Stimulated activated CD4-positive, alpha-beta T cell treated with anti-CD3 and anti-CD28 coated beads, Interleukin-1b, Interleukin-23, amount 100 ng/mL, for 1 hour (primary cell): ENCODE data around the gene MYO1E.
A peak's percentile ranks its signal among the peaks of the same experiment; 100 is the strongest.

Source experiments
- DNase-seq, 2 donors: peaks; one replicate each; pipeline ENCODE4 v3.0.0-alpha.2; 2020; ENCODE audit warnings: low read depth in 2 of 2

The MYO1E gene

DNA sequence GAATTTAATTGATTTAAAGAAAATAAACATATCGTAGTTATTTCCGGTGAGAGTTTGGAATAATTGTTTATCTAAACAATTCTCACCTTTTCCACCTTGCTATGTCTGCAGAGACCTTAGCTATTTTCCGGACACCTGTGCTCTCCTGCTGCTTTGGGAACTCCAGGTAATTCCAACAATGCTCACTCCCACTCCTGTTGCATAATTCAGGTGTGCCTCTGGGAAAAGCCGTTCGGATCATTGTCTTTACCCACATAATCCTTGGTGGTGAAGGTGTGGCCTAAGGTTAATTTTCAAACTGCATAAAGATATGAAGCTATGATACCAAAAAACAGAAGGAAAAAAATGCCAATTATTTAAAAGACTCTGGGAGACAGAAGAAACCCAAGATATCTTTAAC, 106.6 kb downstream of the MYO1E start:
- DNase-seq: no peak

DNA sequence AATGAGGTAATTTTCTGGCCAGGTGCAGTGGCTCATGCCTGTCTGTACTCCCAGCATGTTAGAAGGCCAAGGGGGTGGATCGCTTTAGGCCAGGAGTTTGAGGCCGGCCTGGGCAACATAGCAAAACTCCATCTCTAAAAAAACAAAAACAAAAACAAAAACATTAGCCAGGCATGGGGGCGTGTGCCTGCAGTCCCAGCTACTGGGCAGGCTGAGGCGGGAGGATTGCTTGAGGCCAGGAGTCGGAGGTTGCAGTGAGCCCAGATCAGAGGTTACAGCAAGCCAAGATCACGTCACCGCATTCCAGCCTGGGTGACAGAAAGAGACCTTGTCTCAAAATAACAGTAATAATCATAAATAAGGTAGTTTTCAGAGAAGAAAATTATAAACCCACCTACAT, 110.4 kb downstream of the MYO1E start:
- DNase-seq: no peak

GRCh38 chr15:59260090-59260489, 112.6 kb downstream of the MYO1E start:
- no peak for DNase-seq

DNA sequence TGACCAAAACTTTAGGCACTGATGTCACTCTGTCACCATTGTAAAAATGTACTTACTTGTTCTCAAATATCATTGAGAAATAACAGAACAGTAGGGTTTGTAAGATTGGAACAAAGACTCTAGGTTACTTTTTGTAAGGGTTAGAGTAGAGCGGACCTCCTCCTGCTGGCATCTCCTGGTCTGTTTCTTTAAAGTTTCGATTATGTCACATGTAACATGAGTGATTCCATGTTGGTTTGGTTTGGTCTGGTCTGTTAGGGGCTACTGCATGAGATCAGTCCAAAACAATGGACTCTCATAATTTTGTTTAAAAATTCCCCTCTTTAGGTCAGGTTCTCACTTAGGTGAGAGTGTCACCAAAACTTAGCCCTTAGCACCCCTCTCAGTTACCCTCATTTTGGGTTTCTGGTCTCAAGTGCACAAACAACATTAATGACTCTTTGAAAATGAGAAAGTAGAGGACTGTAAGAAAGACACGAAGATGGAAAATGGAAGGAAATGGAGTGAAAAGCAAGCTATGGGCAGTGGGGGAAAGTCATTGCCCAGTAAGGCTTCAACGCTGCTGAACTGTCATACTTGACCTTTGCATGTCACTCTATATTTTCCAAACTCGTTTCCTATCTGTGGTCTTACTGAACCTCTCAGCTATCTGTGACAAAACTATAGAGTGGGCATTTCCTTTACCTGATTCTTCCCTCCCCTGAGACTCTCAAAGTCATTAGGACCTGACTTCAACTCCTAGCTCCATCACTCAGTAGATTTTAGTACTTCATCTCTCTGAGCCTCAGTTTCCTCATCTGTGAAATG, 113.3 kb downstream of the MYO1E start:
- DNase-seq: no peak

DNA sequence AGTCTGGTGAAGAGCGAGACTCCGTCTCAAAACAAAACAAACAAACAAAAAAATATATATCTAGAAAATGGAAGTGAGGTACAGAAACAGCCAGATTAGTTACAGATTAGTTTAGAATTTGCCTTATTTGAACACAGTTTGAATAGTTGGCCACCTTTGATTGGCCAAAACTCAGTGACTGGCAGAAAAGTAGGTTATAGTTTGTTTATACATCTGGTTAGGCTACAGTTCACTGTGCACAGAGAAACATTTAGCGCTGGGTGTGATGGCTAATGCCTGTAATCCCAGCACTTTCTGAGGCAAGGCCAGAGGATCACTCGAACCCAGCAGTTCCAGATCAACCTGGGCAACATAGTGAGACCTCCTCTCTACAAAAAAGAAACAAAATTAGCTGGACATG, 114.4 kb downstream of the MYO1E start:
- no peak for DNase-seq

GRCh38 chr15:59257140-59257539, 115.5 kb downstream of the MYO1E start:
- DNase-seq: no peak

DNA sequence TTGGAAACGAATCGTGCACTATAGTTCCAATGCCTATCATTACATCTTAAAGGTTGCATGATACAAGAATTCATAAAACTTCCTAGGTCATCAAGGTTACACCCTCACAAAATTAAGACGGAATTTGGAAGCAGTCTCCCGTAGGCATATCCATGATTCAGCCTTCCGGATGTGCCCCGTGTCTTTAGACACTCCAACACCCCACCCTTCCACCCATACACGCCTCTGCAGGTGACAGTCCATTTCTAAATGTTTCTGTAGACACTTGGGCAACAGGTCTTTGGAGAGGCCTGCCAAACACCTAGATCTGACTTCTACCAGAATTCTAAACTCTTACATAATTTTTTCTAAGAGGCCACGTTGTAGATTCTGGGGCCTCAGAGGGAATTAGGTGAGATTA, 116.2 kb downstream of the MYO1E start:
- DNase-seq: no peak

DNA sequence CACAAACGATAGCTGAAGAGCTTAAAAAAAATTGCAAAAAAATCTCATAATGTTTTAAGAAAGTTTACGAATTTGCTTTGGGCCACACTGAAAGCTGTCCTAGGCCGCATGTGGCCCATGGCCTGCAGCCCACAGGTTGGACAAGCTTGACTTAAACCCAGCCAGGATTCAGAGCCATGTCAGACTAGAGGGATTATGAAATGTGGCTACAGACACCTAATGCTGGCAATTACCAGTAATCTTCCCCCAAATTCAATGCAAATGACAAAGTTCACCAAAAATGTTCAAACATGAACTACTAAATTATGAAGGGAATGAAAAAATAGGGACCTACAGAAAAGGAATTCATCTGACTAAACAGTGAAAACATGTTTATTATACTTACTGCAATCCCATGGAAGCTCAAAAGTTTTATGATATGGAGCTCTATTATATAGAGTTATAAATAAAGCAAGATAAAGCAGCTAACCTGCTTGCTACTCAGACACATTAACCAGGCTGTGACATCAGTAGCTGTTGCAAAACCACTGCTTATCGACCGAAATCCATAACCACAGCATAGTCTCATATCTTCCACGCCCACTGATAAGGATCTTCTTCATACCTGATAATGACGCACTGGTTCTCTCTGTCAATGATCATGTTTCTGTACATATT, 116.9 kb downstream of the MYO1E start:
- DNase-seq: no peak

- DNase-seq: no peak
Measured at GRCh38 chr15:59252137-59252536, 120.5 kb downstream of the MYO1E start.

DNA sequence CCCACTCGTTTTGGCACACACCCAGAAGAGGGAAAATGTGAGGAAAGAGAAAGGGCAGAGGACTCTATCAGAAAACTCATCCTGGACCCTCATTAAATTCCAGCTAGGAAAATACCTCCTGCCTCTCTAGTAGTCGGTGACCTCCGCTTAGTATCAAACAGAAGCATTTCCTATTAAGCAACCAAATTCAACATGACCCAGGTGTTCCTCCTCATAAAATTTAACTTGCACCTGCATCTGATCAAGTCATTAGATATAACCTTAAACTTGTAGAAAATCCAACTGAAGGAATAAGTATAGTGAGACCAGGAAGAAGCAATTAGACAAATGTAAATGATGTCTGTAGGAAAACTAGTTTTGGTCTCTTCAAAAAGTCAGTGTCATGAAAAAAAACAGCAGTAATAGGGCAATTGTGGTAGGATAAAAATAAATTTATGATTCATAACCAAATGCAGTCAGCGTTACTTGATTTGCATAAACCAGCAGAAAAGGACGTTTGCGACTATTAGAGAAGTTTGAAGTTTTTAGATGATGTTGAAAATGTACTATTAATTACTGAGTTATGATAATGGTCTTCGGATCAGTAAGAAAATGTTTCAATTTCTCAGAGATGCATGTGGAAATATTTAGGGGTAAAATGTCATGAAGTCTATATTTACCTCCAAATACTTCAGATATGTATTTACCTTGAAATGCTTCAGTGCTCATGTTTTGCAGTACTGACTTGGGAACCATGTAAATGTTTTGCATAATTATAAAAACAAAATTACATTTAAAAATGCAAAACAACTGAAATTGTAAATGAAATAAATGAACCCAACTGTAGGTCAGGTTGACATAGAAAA, 121.4 kb downstream of the MYO1E start:
- DNase-seq: no peak

GRCh38 chr15:59250249-59250648, 122.4 kb downstream of the MYO1E start:
- no peak for DNase-seq

DNA sequence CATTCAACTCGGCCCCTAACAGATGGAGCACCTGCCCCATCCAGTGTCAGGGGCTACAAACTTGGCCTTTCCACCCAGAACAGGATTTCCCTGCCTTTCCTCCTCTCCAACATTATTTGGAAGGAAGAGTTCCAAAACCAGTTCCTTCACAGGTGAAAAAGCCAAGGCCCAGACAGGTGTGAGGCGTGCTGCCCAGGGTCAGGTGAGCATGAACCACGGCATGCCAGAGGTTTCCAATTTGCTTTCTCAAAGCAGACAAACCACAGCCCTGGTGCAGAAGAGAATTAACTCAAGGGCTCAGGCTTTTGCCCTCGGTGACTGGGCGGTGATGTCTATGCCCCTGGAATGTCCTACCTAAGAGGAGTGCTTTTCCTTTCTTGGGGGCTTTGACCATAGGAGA, 122.9 kb downstream of the MYO1E start:
- DNase-seq: no peak

GRCh38 chr15:59247364-59247763, 125.3 kb downstream of the MYO1E start:
- peak in 1 of 2 donors; percentile 10 for DNase-seq

DNA sequence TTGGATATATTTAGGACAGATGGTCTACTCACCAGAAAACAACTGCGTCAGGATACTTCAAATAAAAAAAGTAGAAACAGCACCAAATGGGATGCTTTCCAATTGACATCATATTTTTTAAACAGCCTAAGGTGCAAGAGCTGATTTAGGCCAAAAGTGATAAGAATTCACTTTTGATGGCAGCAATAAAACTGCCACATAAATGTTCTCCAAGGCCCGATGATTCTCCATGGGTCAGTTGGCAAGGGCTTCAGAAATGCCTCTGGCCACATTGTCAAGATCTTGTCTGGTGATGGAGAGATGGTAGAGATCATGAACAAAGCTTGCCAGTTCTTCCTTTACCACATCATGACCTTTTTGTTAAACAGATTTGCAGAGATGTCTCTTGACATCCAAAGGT, 127.1 kb downstream of the MYO1E start:
- DNase-seq: no peak

GRCh38 chr15:59244337-59244736, 128.3 kb downstream of the MYO1E start:
- no peak for DNase-seq

DNA sequence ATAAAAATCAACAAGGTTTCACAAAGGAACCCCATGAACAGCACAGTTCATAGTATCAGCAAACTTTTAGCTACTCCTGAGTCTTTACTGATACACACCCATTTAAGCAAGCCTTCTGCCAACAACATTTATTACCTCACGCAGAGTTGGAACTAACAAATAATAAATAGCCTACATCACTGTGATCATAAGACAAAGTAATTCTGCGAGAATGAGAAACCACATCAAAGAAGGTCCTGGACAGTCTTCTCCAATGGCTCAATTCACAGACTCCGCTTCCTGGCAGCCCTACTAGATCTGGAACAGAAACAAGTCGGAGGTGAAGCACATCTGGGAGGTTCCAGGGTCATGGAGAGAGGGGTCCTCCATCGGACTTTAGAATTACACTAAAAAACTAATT, 129.0 kb downstream of the MYO1E start:
- no peak for DNase-seq

DNA sequence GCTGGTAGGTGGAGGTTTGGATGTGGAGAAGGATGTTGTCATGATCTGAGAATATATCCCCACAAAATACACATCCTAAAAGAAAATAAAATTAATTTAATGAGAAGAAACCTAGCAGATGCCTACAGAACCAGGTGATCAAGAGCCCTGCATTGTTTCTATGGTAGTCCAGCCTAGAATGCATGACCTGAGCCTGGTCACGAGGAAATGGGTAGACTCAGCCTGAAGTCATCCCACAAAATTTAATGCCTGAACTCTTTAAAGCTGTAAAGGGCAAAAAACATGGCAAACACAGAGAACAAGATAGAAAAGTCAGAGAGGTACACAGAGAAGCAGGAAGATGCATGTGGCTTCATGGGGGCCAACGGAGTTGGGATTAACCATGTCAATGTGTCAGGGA, 130.0 kb downstream of the MYO1E start:
- no peak for DNase-seq

DNA sequence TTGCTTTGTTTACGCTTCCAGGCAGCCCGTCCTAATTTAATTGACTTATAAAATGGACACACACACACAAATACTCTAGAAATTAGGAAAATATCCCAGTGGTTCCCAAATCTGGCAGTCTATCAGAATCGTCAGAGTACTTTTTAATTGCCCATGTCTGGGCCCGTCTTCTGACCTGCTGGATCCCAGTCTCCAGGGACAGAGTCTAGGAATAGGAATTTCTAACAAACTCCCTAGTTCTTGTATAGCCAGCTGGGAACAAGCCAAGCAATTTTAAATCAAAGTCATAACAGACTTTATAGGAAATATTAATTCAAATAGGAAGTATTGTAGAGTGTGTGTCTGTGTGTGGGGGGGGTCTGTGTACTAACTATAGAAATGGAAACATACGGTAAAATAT, 132.6 kb downstream of the MYO1E start:
- DNase-seq: no peak

- DNase-seq: no peak
Measured at GRCh38 chr15:59237924-59238331, 134.7 kb downstream of the MYO1E start.

DNA sequence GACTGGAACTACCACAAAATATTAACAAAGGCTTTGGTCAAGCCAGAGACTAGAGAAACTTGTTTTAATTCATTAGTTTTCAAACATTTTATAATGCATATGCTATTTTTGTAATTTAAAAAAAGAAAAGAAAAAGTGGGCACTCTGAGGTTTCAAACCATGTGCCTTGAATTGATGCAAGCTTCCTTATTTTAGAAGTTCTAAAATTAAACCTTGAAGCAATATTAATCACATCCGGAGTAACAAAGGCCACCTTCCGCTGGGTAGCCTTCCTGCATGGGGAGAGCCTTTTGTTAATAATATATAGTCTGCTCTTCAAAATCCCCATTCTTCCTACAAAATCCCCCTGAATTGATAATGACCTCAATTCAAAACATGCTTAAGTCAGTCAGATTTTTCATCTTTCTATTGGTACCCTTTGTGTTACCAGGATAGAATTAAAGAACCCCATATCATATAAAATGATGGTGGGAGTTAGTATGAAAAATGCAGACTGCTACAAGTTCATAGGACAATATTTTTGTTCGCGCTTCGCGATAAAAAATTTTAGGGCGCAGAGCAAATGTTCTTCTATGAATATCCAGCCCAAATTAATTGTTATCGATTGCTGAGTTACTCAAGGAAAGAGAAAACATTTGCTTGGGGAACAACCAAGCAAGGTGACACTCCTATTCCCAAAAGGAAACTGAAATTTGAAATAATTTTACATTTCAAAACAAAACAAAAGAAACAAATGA, 135.4 kb downstream of the MYO1E start:
- no peak for DNase-seq

- no peak for DNase-seq
Measured at GRCh38 chr15:59236394-59236793, 136.3 kb downstream of the MYO1E start.

DNA sequence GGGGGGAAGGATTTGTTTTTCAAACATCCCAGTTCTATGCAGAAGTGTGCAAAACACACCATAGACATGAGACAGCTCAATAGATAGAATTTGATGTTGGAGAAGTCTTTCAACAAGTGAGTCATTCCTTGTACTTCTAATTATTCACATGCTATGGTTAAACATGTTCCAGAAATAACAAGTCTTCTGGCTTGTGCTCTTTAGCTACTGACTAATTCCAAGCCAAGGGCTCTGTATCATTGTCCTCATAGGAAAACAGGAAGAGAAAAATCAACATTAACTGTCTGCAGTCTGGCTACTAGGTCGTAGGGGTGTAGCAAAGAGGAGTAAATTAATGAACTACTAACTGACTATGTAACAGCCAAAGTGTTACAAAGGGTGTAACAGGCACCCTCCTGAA, 140.2 kb downstream of the MYO1E start:
- DNase-seq: no peak
